GM18868 (cell line): ENCODE results near the gene EHD1.
"Not testable (repeated sequence)": the region's sequence is repeated elsewhere in the genome, so short reads cannot be mapped to it uniquely, and the experiment has no call there.

ENCODE experiments used
- ATAC-seq: cut with Tn5 transposase; IDR thresholded peaks from one replicate; pipeline ENCODE4 v1.9.1; 2021; ENCODE audit warnings: mild to moderate bottlenecking, moderate library complexity; ENCODE audit not compliant: unreplicated experiment

Gene EHD1

DNA sequence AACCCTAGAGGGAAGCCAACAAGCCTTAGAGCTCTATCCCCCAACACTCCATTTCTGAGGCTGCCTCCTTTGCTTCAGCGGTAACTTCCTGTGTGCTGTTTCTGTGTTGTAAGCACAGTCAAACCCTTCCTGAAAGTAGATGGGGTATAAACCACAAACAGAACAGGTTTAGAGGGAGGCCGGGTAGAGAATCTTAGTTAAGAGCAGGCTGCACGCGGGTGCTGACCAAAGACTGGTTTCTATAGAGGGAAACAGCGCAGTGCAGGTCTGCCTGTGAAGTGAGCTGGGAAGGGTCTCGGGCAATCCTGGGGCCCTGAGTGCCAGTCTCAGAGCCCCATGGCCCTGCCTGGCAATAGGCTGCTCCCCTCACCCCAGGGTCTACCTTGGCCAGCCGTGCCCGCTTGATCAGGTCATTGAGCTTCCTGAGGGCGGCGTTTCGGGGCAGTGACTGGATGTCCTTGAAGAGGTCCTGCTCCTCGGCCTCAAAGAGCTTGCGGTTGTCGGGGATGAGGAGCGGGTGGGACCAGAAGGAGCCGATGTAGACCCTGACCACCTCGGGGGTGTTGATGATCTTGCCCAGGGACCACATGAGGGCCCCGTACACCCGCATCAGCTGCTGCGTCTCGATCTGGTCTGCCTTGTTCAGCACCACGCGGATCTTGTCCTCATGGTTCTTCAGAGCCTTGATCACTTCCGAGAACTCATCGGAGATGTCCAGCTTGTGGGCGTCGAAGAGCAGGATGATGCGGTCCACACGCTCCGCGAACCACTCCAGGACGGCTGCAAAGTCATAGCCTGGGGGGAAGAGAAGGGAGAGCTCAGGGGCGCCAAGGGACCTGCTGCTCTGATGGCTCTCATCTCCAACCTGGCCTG is 18.6 kb downstream of the EHD1 start:
- peak; percentile 73 for ATAC-seq

GRCh38 chr11:64858467-64859263 is 19.8 kb downstream of the EHD1 start:
- peak; percentile 22 for ATAC-seq

DNA sequence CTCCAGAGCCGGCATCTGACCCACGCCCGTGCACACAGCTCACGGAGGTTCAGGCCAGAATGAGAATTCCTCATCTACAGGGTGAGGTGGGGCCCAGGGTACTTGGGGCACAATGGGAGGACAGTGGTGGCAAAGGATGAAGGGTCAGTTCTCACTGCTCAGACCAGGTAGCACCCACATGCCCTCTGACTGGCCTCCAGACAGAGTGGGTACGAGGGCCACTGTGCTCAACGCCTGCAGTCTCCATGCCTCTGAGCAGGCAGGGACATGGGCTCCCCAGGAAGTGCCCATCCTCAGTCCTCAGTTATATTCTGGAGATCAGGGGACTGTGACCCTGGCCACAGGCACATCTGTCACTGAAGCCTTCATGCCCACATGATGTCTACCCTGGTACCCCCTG is 20.9 kb downstream of the EHD1 start:
- no peak for ATAC-seq

- no peak for ATAC-seq
These were observed 21.8 kb downstream of the EHD1 start for GRCh38 chr11:64856382-64857227.

GRCh38 chr11:64855596-64856304 is 22.7 kb downstream of the EHD1 start:
- ATAC-seq: no peak

DNA sequence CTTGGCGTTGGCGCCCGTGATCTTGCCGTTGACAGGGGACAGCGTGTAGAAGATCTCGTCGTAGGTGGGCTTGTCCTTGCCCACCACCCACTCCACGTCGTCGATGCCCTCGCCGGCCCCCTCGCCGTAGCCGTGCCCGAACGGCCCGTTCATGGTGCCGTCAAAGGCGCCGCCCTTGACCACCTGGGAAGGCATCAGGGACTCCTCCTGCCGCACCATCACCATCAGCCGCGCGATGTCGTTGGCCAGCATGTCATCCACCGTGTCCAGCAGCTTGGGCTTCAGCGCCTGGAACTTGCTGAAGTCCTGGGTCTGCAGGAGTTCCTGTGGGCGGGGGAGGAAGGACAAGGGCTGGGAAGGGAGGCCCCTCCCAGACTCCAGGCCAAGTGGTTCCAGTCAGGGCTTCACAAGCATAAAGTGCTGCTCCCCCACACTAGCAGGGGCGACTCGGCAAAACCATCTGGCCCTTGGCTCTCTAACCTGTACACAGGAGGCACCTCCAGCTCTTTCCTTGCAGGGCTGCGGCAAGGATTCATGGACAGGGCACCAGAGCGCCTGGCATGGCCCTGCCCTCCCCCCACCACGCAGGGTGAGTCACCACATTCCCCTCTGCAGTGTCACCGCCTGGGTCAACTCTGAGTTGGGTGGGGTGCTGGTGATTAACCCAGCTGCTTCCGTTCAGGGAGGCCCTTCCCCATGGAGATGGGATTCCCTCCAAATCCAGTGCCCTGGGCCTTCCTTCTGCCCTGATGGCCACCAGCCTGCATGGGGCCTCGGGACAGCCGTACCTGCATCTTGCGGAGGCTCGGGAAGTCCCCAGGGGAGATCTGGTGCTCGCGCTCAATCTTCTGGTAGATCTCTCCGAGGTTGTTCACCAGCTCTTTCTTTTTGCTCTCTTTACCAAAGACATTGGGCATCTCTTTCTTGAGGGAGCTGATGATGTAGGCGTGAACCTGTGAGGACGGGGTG is 23.6 kb downstream of the EHD1 start:
- ATAC-seq: no peak

DNA sequence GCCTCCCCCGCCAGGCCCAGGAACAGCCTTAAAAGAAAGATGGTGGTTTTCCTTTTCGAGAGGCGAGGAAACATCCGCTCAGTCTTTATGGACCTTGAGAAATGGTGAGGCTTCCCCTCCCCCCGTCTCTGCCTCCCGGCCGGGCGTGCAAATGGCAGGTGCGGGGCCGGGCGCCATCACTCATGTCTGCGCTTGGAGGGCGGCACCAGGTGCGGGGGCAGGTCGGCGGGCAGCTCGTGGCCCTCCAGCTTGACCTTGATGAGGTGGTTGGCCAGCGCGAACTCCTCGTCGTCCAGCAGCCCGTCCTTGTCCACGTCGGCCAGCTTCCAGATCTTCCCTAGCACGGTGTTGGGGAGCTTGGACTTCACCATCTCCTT is 24.3 kb downstream of the EHD1 start:
- ATAC-seq: no peak

GRCh38 chr11:64853709-64854108 is 24.7 kb downstream of the EHD1 start:
- ATAC-seq: no peak

DNA sequence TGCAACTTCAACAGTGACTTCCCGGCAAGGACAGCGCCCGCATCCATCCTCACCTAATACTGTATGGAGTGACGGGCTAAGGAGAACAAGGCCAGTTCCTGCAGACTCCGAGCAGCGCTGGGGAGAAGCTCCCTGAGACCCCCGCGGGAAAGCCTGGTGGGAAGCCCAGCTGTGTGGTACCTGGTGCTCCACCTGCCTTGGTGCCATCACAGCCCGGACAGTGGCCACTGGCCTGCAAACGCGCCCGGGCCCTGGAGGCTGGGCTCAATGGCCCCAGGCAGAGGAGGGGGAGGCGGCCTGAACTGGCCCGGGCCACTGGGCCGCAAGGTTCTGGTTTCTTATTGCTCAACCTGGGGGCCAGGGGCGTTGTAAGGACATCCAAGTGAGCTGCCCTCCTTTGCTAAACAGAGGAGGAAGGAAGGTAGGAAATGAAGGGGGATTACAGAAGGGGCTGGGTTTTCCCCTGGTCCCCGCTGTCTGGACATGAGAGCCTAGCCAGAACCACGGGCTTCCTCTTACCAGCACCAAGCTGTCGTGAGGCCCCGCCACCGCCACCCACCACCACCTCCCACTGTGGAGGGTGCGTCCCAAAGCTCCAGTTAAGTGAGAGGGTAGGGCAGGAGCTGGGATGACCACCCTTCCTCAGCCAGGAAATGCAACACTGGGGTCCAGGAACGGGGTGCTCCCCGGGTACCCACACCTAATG is 25.5 kb downstream of the EHD1 start:
- no peak for ATAC-seq

GRCh38 chr11:64851831-64852351 is 26.5 kb downstream of the EHD1 start:
- ATAC-seq: peak; percentile 14

GRCh38 chr11:64850979-64851567 is 27.3 kb downstream of the EHD1 start:
- ATAC-seq: peak; percentile 55

DNA sequence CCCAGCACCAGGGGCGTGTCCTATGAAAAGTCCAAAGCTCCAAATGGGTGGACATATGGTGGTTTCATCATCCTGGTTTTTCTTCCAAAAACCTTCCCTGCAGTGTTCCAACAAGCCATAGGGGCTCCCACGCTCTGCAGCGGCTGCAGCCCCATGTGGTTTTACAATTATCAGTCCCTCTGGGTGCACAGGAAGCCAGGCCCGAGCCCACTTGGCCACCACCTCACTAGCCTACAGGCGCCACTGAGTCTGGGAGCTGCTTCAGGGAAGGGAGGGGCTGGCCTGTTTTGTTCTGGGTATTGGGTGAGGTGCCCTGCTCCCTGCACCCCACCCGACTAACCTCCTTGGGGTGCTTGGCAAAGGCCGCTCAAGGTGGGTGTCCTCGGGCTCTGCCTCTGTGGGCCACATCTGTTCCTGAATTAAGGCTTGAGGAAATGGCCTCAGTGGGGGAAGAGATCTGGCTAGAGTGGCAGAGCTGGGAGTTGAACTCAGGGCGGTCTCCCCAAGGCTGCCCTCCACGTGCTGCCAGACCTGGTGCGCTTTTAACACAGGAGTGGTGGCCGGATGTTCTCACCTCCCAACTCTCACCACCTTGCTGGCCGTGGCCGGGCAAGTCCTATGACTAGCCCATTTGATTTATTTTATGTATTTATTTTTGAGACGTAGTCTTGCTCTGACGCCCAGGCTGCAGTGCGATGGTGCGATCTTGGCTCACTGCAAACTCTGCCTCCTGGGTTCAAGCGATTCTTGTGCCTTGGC is 28.6 kb downstream of the EHD1 start:
- ATAC-seq: no peak

DNA sequence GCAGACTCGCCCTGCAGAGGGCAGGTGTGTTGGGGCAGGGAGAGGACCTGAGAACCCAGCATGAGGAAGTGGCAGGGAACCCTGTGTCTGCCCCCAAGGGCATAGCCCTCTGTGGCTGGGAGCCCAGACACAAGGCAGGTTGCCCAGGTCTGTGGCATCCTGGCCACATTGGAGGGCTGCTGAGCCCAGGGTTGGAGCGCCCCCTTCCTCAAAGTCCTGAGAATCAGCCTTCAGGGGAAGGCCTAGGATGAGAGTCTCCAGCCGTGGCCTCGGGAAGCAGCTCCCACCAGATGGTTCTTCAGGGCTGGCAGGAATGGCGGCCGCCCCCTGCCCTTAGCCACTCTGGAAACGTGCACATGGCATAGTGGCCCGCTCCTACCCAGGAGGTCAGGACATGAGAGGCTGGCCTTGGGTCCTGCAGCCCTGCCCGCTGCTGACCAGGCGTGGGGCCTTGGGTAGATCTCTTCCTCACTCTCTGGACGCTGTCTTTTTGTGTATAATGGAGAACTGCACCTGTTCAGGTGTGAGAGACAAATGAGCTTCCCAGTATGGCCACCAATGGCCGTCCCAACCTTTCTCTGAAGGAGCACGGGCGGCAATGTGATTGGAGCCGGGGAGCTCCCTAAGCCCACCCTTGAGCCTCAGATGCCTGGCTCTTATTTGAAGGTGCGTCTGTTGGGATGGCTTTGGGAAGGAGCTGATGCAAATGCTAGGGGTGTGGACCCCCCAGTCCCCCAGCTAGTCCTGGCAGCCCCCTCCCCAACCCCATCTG is 29.4 kb downstream of the EHD1 start:
- ATAC-seq: no peak

DNA sequence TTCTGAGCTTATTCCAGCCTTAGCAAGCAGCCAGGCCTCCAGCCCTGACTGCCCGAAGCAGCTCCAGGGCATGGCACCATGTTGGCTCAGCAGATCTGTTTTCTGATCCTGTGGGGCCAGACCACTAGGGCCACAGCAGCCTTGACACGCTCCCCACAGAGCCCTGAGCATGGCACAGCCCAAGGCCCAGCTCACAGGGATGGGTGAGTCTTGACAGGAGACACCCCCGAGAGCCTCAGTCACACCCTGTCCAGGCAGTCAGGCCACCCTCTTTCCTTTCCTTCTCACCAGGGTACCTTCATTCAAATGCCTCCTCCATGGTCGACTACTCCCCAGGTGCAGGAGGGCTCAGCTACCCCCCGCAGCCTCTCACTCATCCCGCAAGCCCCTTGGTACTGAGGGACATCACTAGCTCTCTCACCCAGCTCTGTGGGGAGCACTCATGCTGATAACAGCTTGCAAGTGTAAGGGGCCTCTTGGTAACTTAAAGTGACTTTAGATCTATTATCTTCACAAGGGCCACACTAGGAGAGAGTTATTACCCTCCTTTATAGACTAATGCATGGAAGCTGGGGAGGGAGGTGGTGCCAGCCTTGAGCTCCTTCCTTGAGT is 30.1 kb downstream of the EHD1 start:
- no peak for ATAC-seq

DNA sequence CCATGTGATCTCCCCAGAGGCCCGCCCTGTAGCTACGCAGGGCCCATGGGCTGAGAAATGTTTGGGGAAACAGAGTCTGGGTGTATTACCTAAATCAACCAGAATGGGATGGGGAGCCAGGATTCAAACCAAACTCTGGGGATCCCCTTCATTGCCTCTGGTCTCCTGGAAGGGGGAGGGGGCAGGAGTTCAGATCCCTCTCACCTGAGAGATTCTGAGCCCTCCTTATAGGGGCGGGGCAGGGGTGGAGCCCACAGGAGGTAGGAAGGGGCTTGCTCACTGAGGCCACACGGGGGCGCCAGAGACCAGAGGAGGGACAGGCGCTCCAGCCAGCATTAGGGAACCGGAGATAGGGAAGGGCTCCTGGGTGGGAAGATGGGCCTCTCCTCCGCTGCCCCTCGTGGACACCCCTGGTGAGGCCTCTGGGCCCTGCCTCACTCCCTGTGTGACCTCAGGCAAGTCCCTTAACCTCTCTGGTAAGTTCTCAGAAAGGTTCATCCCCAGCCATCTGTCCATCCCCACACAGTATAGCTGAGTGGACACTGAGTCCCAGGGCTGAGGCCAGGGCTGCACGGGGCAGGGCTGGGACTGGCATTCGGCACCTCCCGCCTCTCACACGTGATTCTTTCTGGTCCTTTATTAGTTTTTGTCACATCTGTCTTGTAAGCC is 31.3 kb downstream of the EHD1 start:
- no peak for ATAC-seq

GRCh38 chr11:64845776-64846129 is 32.7 kb downstream of the EHD1 start:
- not testable (repeated sequence) for ATAC-seq
